Activated T-cell treated with anti-CD3 and anti-CD28 coated beads for 1 hour (primary cell): Measurements from ENCODE around the gene DCPS.
"Not testable (repeated sequence)": the region's sequence is repeated elsewhere in the genome, so short reads cannot be mapped to it uniquely, and the experiment has no call there.

ENCODE experiments used
- DNase-seq: peaks from one replicate; pipeline ENCODE4 v3.0.0-alpha.2; 2020; ENCODE audit warnings: low read depth

Gene DCPS

GRCh38 chr11:126303623-126304456 lies at the start of gene DCPS:
Gene DCPS (plus strand): TSS chr11:126304060. CDS start chr11:126304081, 21 bp downstream.
- DNase-seq: peak; percentile 77

GRCh38 chr11:126254819-126255218 lies 49.0 kb upstream of the DCPS start:
- DNase-seq: no peak

DNA sequence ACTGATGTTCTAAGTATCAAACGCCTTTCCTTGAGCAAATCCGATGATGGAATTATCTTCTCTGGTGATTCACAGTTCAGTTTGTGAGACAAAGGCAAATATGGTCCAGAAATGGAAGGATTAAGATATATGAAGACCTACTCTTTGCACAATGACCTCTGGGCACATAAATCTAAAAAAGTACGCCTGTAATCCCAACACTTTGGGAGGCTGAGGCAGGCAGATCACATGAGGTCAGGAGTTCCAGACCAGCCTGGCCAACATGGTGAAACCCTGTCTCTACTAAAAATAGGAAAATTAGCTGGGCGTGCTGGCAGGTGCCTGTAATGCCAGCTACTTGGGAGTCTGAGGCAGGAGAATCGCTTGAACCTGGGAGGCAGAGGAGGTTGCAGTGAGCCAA lies 48.4 kb upstream of the DCPS start:
- not testable (repeated sequence) for DNase-seq

- DNase-seq: no peak
Observed at GRCh38 chr11:126256216-126256615, 47.6 kb upstream of the DCPS start.

DNA sequence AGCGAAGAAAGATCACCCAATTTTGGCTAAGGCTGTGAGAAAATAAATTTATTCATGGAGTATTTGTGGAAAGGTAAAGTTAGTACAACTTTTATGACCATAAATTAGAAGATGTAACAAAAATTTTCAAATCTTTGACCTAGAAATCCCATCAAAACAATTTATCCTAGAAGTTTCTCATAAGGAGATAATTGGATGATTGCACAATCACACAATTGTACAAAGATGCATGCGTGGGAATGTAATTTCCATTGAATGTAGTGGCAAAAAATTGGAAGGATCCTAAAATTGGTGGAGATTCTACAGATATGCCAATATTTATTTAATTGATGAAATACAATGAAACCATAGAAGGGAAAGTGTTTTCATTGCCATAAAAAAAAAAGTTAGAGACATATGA lies 46.7 kb upstream of the DCPS start:
- DNase-seq: no peak

DNA sequence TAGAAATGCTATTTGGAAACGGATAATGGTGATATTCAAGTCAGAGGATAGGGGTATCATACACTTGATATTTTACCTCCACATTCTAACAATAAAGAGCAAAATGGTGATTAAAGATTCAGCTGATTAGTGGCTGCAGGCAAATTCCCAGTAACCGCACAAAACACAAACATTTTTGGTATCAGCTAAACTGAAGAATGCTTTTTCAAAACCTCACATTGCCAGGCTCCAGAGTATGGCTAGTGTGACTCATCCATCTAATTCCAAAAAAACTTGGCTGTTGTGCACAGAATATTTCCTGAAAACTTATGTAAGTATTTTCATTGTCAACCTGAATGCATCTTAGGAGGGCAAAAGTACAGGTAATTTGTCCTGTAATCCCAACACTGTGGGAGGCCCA lies 46.1 kb upstream of the DCPS start:
- no peak for DNase-seq

GRCh38 chr11:126262216-126262615 lies 41.6 kb upstream of the DCPS start:
- no peak for DNase-seq

DNA sequence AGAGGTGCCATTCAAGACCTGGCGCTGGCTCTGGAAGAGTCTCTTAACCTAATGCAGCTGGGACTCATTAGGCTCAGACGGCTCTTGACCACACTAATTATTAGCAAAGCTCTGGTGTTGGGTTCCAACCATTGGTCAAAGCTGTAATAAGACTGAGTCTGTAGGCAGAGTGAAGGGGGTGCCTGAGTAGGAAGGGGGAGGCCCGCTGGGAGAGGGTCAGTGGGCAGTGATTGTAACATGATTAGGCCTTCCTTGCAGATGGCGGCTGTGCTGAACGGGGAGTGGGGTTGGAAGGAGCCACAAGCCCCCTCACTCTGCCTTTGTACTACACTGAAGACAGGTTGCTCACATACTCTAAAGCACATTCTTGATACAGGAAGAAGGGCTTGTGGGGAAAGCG lies 40.4 kb upstream of the DCPS start:
- no peak for DNase-seq

GRCh38 chr11:126265811-126266210 lies 38.0 kb upstream of the DCPS start:
- no peak for DNase-seq

GRCh38 chr11:126267650-126268049 lies 36.2 kb upstream of the DCPS start:
- no peak for DNase-seq

- DNase-seq: no peak
Observed at GRCh38 chr11:126268361-126268707, 35.5 kb upstream of the DCPS start.

GRCh38 chr11:126268708-126269579 lies 34.9 kb upstream of the DCPS start, which contains the start of the genes FOXRED1 and SRPRA:
Gene FOXRED1 (plus strand): TSS chr11:126269154. CDS start chr11:126269207, 53 bp downstream.
Gene SRPRA (minus strand): TSS chr11:126268895. CDS start chr11:126268804, 91 bp downstream.
- DNase-seq: peak; percentile 99

DNA sequence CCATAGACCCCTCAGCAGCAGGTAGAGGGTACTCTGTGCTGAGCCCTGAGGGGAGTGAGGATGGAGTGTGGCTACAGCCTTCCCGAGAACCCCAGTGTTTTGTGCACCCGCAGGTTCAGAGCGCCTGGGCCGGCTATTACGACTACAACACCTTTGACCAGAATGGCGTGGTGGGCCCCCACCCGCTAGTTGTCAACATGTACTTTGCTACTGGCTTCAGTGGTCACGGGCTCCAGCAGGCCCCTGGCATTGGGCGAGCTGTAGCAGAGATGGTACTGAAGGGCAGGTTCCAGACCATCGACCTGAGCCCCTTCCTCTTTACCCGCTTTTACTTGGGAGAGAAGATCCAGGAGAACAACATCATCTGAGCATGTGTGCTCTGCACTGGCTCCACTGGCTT lies 26.5 kb upstream of the DCPS start:
- DNase-seq: no peak

DNA sequence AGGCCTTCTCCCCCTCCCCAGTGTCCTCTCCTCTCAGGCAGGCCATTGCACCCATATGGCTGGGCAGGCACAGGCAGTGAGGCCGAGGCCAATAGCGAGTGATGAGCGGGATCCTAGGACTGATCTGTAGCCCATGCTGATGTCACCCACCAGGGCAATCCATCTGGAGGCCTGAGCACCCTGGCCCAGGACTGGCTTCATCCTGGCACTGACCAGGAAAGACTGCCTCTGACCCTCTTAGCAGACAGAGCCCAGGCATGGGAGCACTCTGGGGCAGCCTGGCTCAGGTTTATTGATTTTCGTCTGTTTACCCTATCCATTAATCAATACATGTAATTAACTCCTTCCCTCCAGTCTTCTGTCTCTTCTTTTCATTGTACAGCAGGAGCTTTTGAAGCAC lies 26.1 kb upstream of the DCPS start:
- DNase-seq: no peak

- DNase-seq: no peak
Observed at GRCh38 chr11:126279191-126279590, 24.7 kb upstream of the DCPS start.

- DNase-seq: no peak
Observed at GRCh38 chr11:126280595-126280994, 23.3 kb upstream of the DCPS start.

GRCh38 chr11:126281245-126281644 lies 22.6 kb upstream of the DCPS start:
- DNase-seq: no peak

GRCh38 chr11:126281666-126282175 lies 22.1 kb upstream of the DCPS start:
- no peak for DNase-seq

DNA sequence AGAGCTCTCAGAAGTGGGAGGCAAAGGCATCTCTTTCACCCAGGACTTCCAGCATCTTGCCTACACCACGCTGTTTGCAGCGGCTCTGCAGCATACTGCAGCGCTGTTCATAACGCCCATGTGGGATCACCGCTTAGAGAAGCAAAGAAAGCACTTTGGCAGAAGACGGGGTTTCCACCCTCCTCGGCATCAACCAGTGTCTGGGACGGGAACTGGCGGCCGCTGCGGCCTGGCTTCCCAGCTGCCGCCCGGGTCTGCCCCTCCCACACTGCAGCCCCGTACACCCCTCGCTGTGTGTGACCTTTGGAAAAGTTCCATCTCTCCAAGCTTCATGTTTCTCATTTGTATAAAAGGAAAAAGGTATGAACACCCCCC lies 21.5 kb upstream of the DCPS start:
- DNase-seq: peak; percentile 19

DNA sequence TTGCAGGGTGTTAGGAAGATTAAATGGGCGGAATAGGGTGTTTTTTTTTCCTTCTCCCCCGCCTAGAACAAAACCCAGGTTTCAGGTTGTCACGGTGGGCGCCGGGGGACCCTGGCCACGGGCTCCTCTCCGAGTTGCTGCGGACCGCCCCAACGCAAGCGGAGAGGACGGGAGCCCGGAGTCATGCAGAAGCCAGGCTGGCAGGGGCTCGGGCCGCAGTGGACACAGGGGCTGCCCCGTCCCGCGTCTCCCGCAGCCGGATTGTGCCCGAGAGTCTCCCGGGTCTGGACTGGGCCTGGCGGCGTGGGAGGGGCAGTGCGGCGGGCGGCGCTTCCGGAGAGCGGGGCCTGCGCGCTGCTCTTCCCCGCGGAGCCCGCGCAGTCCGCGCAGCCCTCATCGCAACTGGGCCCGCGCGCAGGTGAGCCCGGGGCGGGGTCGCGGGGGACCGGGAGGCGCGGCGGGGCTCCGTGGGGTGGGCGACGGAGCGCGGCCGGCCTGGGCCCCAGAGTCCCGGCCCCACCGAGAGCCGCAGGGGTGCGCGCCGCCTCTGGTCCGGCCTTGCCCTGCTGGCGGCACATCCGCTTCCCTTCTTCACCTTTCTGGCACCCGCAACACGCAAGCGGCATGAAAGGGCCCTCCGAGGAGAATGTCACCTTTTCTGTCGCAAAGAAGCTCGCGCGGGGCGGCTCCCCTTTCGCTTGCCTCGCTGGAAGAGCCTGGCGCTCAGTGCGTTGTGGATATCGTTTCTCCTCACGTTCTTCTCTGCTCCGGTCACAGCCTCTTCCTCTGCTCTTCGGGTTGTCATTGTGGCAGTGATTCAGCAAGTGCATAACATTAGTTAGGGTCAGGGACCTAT lies 20.9 kb upstream of the DCPS start, which contains the start of gene TIRAP:
Gene TIRAP (plus strand): TSS at position 358 of the 856 bp plus-strand sequence. CDS start 7,802 bp downstream, outside the sequence.
- DNase-seq: peak; percentile 38

GRCh38 chr11:126284829-126285228 lies 19.0 kb upstream of the DCPS start:
- DNase-seq: peak; percentile 76

DNA sequence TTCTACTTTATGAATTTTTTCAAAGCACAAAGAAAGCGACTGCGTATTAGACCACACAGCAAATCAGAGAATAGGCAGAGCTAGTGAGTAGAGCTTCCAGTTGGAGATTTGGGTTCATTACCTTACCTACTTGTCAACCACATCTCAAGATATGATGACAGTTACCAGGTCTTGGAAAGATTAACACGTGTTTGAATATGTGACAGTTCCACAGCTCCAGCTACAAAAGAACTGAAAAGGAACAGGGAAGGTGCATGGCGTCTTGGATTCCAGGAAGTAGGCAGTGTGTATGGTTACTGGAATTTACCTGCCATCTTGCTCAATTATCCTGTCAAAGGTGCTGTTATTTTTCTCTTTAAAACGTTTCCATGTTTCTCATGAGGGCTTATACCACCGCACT lies 15.6 kb upstream of the DCPS start:
- no peak for DNase-seq
